HUES64 (cell line): ENCODE results near the gene RHBDL2.
A peak's percentile ranks its signal among the peaks of the same experiment; 100 is the strongest.

Experiments used
- H3K27ac ChIP-seq: 2 replicates; pipeline ENCODE4 v1.7.0; 2013; ENCODE audit warnings: low read depth, low read length, inconsistent platforms
- H3K27me3 ChIP-seq: 2 replicates; pipeline ENCODE4 v1.6.1; 2013; ENCODE audit warnings: mild to moderate bottlenecking, low read length; ENCODE audit not compliant: insufficient read depth
- H3K36me3 ChIP-seq: 2 replicates; pipeline ENCODE4 v1.6.1; 2013; ENCODE audit warnings: mild to moderate bottlenecking, low read length; ENCODE audit not compliant: insufficient read depth
- H3K4me1 ChIP-seq: 2 replicates; pipeline ENCODE4 v1.6.1; 2013; ENCODE audit warnings: mild to moderate bottlenecking, low read length, moderate library complexity; ENCODE audit not compliant: insufficient read depth
- H3K4me3 ChIP-seq: 2 replicates; pipeline ENCODE4 v1.5.1; 2013; ENCODE audit warnings: mild to moderate bottlenecking, low read length, moderate library complexity
- H3K9ac ChIP-seq: 2 replicates; pipeline ENCODE4 v1.6.1; 2013; ENCODE audit warnings: mild to moderate bottlenecking, low read depth, low read length
- H3K9me3 ChIP-seq: 2 replicates; pipeline ENCODE4 v1.6.1; 2013; ENCODE audit warnings: low read depth, low read length; ENCODE audit not compliant: insufficient read depth
- WGBS: fragments of 150-250, 120-280 bp; methylation state at CpG from one replicate; pipeline ENCODE4 v1.1.7; 2013; ENCODE audit warnings: missing lambda C conversion rate; 5-methylcytosine and 5-hydroxymethylcytosine counted together

Gene RHBDL2

DNA sequence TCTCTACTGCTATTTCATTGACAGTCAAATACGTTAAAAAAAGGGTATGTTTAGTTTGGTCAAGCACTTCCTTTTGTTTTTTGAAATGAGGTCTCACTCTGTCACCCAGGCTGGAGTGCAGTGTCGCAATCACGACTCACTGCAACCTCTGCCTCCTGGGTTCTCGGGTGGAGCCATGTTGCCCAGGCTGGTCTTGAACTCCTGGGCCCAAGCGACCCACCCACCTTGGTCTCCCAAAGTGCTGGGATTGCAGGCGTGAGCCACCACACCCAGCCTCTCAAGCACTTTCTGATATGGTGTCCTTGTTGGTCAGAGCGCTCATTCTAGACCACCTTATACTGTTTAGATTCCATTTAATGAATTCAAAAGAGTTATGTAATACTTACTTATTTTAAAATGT lies 20.9 kb upstream of the RHBDL2 start:
- whole genome bisulfite sequencing, result 87% methylated on average over 6 of the region's 7 CpGs
- no peak overlapping the region for H3K27ac ChIP-seq
- no peak overlapping the region for H3K4me3 ChIP-seq
- no peaks in the 10 kb centered on the region for H3K4me1 ChIP-seq
- no peaks in the 10 kb centered on the region for H3K27me3 ChIP-seq
- H3K36me3 ChIP-seq, result no peaks in the 10 kb centered on the region
- no peaks in the 10 kb centered on the region for H3K9me3 ChIP-seq
- no peak overlapping the region for H3K9ac ChIP-seq

DNA sequence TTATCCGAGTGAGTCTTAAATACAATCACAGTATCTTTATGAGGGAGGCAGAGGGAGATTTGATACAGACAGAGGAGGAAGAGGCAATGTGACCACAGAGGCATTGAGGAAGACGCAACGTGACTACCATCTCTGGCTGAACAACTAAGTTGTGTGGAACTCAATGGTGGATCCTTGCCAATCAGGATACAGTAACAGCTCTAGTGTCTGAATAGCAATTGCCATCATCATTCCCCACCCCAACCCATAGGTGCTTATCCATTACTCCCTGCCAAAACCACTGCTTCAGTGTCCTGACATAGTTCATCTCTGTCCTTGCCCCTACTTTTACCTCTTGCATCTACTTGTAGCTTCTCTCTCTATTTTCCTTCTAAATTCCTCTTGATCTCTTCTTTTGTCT lies 20.5 kb upstream of the RHBDL2 start:
- Histone ChIP-seq H3K36me3 (no peaks in the 10 kb centered on the region), H3K4me3 (no peak overlapping the region), H3K4me1 (no peaks in the 10 kb centered on the region), H3K9me3 (no peaks in the 10 kb centered on the region), H3K27ac (no peak overlapping the region), H3K27me3 (no peaks in the 10 kb centered on the region), H3K9ac (no peak overlapping the region)
- WGBS, result 96% methylated on average over 3 of the region's 3 CpGs

DNA sequence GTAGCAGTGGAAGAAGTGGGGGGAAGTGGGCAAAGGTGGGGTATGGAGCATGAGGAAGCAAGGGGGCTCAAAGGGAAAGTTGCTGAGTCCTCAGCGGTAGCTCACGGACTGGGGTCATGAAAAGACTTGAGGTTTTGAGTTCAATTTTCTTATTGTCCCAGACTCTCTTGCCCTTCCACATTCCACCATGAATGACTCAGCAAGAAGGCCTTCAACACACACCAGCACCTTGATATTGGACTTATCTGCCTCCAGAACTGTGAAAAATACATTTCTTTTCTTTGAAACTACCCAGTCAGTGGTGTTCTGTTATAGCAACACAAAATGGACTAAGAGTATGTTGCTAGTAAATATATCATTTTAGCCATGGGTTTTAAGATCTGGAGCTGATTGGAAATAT lies 17.3 kb upstream of the RHBDL2 start:
- Histone ChIP-seq H3K4me3 (no peak overlapping the region), H3K36me3 (no peaks in the 10 kb centered on the region), H3K27me3 (no peaks in the 10 kb centered on the region), H3K27ac (no peak overlapping the region), H3K9me3 (no peaks in the 10 kb centered on the region), H3K9ac (no peak overlapping the region), H3K4me1 (no peaks in the 10 kb centered on the region)
- 95% methylated on average over 2 of the region's 2 CpGs for WGBS

DNA sequence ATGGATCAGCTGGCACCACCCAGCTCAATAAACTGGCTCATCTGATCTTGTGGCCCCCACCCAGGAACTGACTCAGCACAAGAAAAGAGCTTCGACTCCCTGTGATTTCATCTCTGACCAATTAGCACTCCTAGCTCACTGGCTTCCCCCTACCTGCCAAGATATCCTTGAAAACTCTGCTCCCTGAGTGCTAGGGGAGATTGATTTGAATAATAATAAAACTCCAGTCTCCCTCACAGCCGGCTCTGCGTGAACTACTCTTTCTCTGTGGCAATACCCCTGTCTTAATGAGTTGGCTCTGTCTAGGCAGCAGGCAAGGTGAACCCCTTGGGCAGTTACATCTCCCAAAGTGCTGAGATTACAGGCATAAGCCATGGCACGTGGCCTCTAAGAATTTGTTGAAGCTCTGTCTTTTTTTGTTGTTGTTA lies 11.8 kb upstream of the RHBDL2 start:
- Histone ChIP-seq H3K27me3 (no peaks in the 10 kb centered on the region), H3K9ac (no peak overlapping the region), H3K27ac (peak overlapping the region; percentile 60; the same call in 1 of the 2 replicates), H3K9me3 (no peaks in the 10 kb centered on the region), H3K4me1 (0 out of 2 replicates have a peak, but pooled peaks cover 6% of the 10 kb centered on the region), H3K36me3 (no peaks in the 10 kb centered on the region), H3K4me3 (no peak overlapping the region)
- WGBS, result 12% methylated on average over 4 of the region's 4 CpGs

DNA sequence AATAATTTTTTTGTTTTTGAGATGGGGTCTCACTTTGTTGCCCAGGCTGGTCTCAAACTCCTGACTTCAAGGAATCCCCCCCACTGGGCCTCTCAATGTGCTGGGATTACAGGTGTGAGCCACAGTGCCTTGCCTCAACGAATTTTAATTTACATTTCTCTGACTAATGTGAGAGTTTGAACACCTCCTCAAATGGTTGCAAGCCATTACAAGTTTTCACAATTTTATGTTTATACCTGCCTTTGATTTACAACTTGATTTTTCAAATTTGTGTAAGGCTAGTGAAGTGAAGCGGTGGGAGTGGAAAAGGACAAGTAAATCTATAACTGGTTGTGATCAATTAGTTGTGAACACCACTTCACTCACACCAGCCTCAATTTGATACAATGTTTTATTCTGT lies 8.9 kb upstream of the RHBDL2 start:
- Histone ChIP-seq H3K36me3 (no peaks in the 10 kb centered on the region), H3K27ac (no peak overlapping the region), H3K9me3 (no peaks in the 10 kb centered on the region), H3K4me3 (no peak overlapping the region), H3K9ac (no peak overlapping the region), H3K27me3 (no peaks in the 10 kb centered on the region), H3K4me1 (0 out of 2 replicates have a peak, but pooled peaks cover 6% of the 10 kb centered on the region)
- 42% methylated on average over 1 of the region's 2 CpGs for WGBS

DNA sequence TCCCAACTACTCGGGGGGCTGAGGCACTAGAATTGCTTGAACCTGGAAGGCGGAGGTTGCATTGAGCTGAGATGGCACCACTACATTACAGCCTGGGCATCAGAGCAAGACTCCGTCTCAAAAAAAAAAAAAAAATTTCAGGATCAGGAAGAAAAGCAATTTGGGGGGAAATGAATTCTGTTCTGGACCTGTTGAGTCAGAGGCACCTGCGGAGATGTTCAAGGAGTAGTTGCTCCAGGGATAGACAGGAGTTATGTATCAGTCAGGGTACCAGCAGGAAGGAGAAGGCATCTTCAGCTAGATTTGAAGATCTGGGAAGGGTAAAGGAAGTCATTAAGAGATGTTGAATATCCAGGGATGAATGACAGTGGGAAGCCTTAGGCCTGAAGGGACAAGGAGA lies 2.9 kb upstream of the RHBDL2 start:
- no peaks in the 10 kb centered on the region for H3K9me3 ChIP-seq
- WGBS, result 97% methylated on average over 4 of the region's 4 CpGs
- H3K4me1 ChIP-seq, result no peaks in the 10 kb centered on the region; the same call in 1 of the 2 replicates
- H3K36me3 ChIP-seq, result no peaks in the 10 kb centered on the region
- no peak overlapping the region for H3K9ac ChIP-seq
- H3K27ac ChIP-seq, result no peak overlapping the region
- no peaks in the 10 kb centered on the region for H3K27me3 ChIP-seq
- H3K4me3 ChIP-seq, result no peak overlapping the region

DNA sequence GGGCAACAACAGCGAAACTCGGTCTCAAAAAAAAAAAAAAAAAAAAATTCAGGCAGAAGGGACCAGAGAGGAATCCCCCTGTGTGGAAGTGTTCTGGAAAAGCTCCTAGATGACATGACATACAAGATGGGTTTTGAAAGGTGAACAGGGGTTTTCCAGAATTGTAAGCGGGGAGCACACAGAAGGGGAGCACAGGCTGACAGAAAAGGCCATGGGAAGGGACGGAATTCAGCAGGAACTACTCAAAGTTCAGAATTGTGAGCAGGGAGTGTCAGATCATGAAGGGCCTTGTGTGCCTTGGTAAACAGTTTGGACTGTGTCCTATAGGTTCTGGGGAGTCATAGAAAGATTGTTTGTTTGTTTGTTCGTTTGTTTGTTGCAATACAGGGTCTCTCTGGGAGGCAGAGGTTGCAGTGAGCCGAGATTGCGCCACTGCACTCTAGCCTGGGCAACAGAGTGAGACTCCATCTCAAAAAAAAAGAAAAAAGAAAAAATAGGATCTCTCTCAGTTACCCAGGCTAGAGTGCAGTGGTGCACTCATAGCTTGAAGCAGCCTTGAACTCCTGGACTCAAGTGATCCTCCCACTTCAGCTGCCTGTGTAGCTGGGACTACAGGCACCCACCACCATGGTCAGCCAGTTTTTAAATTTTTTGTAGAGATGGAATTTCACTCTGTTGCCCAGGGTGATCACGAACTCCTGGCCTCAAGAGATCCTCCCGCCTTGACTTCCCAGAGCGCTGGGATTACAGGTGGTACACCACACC lies 1.2 kb upstream of the RHBDL2 start:
- Histone ChIP-seq H3K27ac (no peak overlapping the region), H3K4me3 (no peak overlapping the region), H3K9ac (no peak overlapping the region), H3K4me1 (no peaks in the 10 kb centered on the region; the same call in 1 of the 2 replicates), H3K36me3 (no peaks in the 10 kb centered on the region), H3K9me3 (no peaks in the 10 kb centered on the region), H3K27me3 (no peaks in the 10 kb centered on the region)
- WGBS, result 95% methylated on average over 10 of the region's 10 CpGs

DNA sequence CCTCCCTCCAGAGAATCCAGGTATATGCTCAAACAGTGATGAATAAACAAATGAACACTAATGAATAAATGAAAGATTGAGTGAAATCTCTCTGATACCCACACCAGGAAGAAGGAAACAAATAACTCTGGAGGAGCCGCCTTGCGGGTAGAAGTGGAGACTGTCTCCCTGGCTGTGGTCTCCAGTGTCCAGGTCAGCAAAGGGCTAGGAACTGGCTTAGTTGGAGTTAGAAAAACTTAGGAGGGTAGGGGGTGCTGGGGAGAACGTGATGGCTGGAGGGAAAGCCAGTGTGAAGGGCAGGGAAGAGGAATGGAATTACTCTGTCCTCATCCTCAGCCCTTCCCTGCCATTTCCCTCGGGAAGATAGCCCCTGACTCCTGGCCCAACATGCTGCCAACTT lies 537 bp downstream of the RHBDL2 start:
- H3K36me3 ChIP-seq, result no peaks in the 10 kb centered on the region
- no peak overlapping the region for H3K4me3 ChIP-seq
- H3K27ac ChIP-seq, result no peak overlapping the region
- H3K4me1 ChIP-seq, result no peaks in the 10 kb centered on the region; the same call in 1 of the 2 replicates
- no peaks in the 10 kb centered on the region for H3K9me3 ChIP-seq
- 59% methylated on average over 4 of the region's 4 CpGs for WGBS
- no peak overlapping the region for H3K9ac ChIP-seq
- no peaks in the 10 kb centered on the region for H3K27me3 ChIP-seq

DNA sequence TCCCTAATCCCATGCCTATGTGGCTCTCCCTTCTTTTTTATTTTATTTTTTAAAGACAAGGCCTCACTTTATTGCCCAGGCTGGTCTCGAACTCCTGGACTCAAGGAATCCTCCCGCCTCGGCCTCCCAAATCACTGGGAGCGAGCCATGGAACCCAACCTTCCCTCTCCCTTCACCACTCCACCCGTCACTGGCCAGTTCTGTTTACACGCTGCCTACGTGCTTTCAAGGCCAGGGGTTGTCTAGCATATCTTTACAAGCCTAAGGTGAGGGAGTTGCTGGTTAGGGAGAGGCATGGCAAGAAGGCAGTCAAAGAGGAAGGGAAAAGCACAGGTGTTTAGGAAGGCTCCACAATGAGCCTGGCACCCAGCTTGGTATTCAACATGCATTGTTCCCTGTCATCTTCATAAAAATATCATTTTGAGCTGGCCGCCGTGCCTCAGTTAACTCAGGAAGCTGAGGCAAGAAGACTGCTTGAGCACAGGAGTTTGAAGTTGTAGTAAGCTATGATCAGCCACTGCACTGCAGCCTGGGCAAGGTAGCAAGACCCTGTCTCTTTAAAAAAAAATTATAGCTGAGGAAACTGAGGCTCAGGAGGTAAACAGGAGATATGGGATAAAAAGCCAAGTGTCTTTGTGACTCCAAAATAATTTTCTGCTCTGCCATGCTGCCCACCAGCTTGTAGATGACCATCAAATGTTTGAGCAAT lies 1.1 kb downstream of the RHBDL2 start:
- no peaks in the 10 kb centered on the region for H3K36me3 ChIP-seq
- H3K27me3 ChIP-seq, result no peaks in the 10 kb centered on the region
- H3K27ac ChIP-seq, result no peak overlapping the region
- no peak overlapping the region for H3K4me3 ChIP-seq
- WGBS, result 90% methylated on average over 9 of the region's 9 CpGs
- H3K9ac ChIP-seq, result no peak overlapping the region
- no peaks in the 10 kb centered on the region for H3K9me3 ChIP-seq
- no peaks in the 10 kb centered on the region; the same call in 1 of the 2 replicates for H3K4me1 ChIP-seq

DNA sequence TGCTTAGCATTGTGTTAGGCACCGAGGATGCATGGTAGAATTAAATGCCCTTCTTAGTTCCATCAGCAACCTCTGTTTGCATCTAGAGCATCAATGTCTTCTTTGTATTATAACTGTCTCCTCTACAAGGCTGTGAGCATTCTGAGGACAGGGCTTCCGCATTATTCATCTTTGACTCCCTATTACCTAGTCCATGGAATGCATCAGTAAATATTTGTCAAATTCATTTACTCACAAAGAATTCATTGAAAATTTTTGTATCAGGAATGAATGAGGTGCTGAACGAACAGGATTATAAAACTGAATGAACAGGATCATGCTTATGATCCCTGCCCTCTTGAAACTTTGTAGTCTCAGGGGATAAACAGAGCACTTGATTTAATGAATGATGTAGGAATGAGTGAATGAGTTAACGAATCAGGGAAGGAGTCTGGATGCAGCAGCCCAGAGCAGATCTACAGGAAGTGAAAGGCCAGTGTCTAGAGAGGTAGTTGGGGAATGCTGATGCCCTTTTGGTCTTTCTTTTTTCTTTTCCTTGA lies 2.8 kb downstream of the RHBDL2 start:
- Histone ChIP-seq H3K36me3 (no peaks in the 10 kb centered on the region), H3K27me3 (no peaks in the 10 kb centered on the region), H3K4me1 (no peaks in the 10 kb centered on the region; the same call in 1 of the 2 replicates), H3K27ac (no peak overlapping the region), H3K9me3 (no peaks in the 10 kb centered on the region), H3K4me3 (no peak overlapping the region), H3K9ac (no peak overlapping the region)
- 71% methylated on average over 4 of the region's 4 CpGs for WGBS

DNA sequence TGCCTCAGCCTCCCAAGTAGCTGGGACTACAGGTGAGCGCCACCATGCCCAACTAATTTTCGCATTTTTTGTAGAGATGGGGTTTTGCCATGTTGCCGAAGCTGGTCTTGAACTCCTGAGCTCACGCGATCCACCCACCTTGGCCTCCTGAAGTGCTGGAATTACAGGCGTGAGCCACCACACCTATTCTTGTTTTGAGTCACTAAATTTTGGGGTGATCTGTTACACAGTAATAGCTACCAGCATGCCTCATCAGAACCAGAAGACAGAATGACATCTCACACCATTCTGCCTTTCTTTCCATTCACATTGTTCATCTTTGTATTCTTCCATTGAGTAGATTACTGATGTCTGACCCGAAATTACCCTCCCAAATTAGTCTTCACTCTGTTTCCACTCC lies 9.1 kb downstream of the RHBDL2 start:
- H3K4me1 ChIP-seq, result no peaks in the 10 kb centered on the region
- no peak overlapping the region for H3K9ac ChIP-seq
- no peak overlapping the region for H3K27ac ChIP-seq
- H3K9me3 ChIP-seq, result no peaks in the 10 kb centered on the region
- 95% methylated on average over 7 of the region's 7 CpGs for WGBS
- H3K27me3 ChIP-seq, result no peaks in the 10 kb centered on the region
- no peaks in the 10 kb centered on the region for H3K36me3 ChIP-seq
- no peak overlapping the region for H3K4me3 ChIP-seq
